IMR-90 (cell line): ENCODE measurements around the gene GRM4. TPM values are rescaled to one million over a fixed set of nuclear protein-coding genes. Genes with fewer than 3 reads are reported as not detected.
A peak's percentile ranks its signal among the peaks of the same experiment; 100 is the strongest.

ENCODE experiments used
- ATAC-seq: fragments of 200-7000 bp; cut with Tn5 transposase; 2 replicates; pipeline ENCODE4 v1.9.1; 2020; ENCODE audit warnings: low read depth, mild to moderate bottlenecking, moderate library complexity
- BruUV-seq: library from RNA; stranded (reverse); fragments of 400-500 nt; replicated peaks from 2 replicates; lab custom pipeline; 2021; lab: Mats Ljungman, UMichigan
- CTCF ChIA-PET: fragments of 300-600 bp; formaldehyde crosslinking; extraction: SDS; loops from one replicate; lab custom pipeline; 2021; ENCODE audit warnings: antibody characterized with exemption; lab: Yijun Ruan, JAX
- POLR2A ChIA-PET: fragments of 300-600 bp; sonication (Branson Sonifier 250); formaldehyde crosslinking; loops from one replicate; lab custom pipeline; 2022; ENCODE audit warnings: antibody characterized with exemption; ENCODE audit not compliant: unreplicated experiment; lab: Charles Lee
- DNase-seq: peaks from one replicate; pipeline ENCODE4 v3.0.0; 2013
- H2AFZ ChIP-seq: replicated peaks from 2 replicates; pipeline ENCODE3; 2013; ENCODE audit warnings: low read length, mild to moderate bottlenecking; ENCODE audit not compliant: poor library complexity
- H2AK5ac ChIP-seq: 2 replicates; pipeline ENCODE4 v1.6.1; 2013; ENCODE audit warnings: low read depth, low read length, inconsistent platforms
- H2AK9ac ChIP-seq: replicated peaks from 2 replicates; pipeline ENCODE3; 2013; ENCODE audit warnings: mild to moderate bottlenecking, low read depth, low read length, moderate library complexity; ENCODE audit not compliant: poor library complexity
- H2BK120ac ChIP-seq: 2 replicates; pipeline ENCODE4 v1.6.1; 2013; ENCODE audit warnings: low read depth, low read length, inconsistent platforms
- H2BK15ac ChIP-seq: 3 replicates; pipeline ENCODE4 v1.6.1; 2013; ENCODE audit warnings: low read depth, low read length, inconsistent platforms
- H2BK20ac ChIP-seq: 2 replicates; pipeline ENCODE4 v1.6.1; 2013; ENCODE audit warnings: low read depth, mild to moderate bottlenecking, inconsistent platforms, low read length, moderate library complexity
- H2BK5ac ChIP-seq: 2 replicates; pipeline ENCODE4 v1.6.1; 2013; ENCODE audit warnings: mild to moderate bottlenecking, low read depth, low read length, inconsistent platforms; ENCODE audit not compliant: poor library complexity, severe bottlenecking
- H3K14ac ChIP-seq: replicated peaks from 2 replicates; pipeline ENCODE4 v1.6.1; 2013; ENCODE audit warnings: low read depth, low read length, inconsistent platforms
- H3K18ac ChIP-seq: 2 replicates; pipeline ENCODE4 v1.6.1; 2013; ENCODE audit warnings: low read depth, low read length, control low read depth
- H3K23ac ChIP-seq: 2 replicates; pipeline ENCODE4 v1.6.1; 2013; ENCODE audit warnings: low read depth, low read length, inconsistent platforms
- H3K27ac ChIP-seq: 2 replicates; pipeline ENCODE4 v1.5.1; 2013; ENCODE audit warnings: mild to moderate bottlenecking, control low read depth, low read length; ENCODE audit not compliant: insufficient read depth
- H3K27me3 ChIP-seq: 2 replicates; pipeline ENCODE4 v1.6.1; 2013; ENCODE audit warnings: low read length; ENCODE audit not compliant: control insufficient read depth, insufficient read depth
- H3K36me3 ChIP-seq: 2 replicates; pipeline ENCODE4 v1.6.1; 2013; ENCODE audit warnings: low read length, mixed read lengths; ENCODE audit not compliant: control insufficient read depth, insufficient read depth
- H3K4ac ChIP-seq: 2 replicates; pipeline ENCODE4 v1.6.1; 2013; ENCODE audit warnings: low read depth, low read length, inconsistent platforms
- H3K4me1 ChIP-seq: 2 replicates; pipeline ENCODE4 v1.6.1; 2013; ENCODE audit warnings: low read length, mixed read lengths; ENCODE audit not compliant: control insufficient read depth, insufficient read depth
- H3K4me2 ChIP-seq: 2 replicates; pipeline ENCODE4 v1.6.1; 2013; ENCODE audit warnings: low read depth, mild to moderate bottlenecking, control low read depth, low read length, moderate library complexity
- H3K4me3 ChIP-seq: 2 replicates; pipeline ENCODE4 v1.5.1; 2013; ENCODE audit warnings: low read depth, mild to moderate bottlenecking, control low read depth, low read length, moderate library complexity; ENCODE audit not compliant: insufficient read depth
- H3K56ac ChIP-seq: 2 replicates; pipeline ENCODE4 v1.6.1; 2013; ENCODE audit warnings: low read length, inconsistent platforms; ENCODE audit not compliant: insufficient read depth; ENCODE audit errors: extremely low read depth
- H3K79me1 ChIP-seq, 2 experiments: 2 replicates each; pipeline ENCODE4 v1.6.1; 2013; ENCODE audit warnings: low read length in 2 of 2, inconsistent platforms in 1 of 2, low read depth in 1 of 2
- H3K9ac ChIP-seq: 2 replicates; pipeline ENCODE4 v1.6.1; 2013; ENCODE audit warnings: low read depth, low read length, control low read depth
- H3K9me1 ChIP-seq: 2 replicates; pipeline ENCODE4 v1.6.1; 2013; ENCODE audit warnings: low read length, inconsistent platforms; ENCODE audit not compliant: insufficient read depth
- H3K9me3 ChIP-seq: 2 replicates; pipeline ENCODE4 v1.6.1; 2013; ENCODE audit warnings: low read length; ENCODE audit not compliant: control insufficient read depth, insufficient read depth
- H4K20me1 ChIP-seq: 2 replicates; pipeline ENCODE4 v1.6.1; 2013; ENCODE audit warnings: low read length, inconsistent platforms; ENCODE audit not compliant: insufficient read depth
- H4K5ac ChIP-seq: 2 replicates; pipeline ENCODE4 v1.6.1; 2013; ENCODE audit warnings: mild to moderate bottlenecking, low read depth, low read length, control low read depth
- H4K8ac ChIP-seq, 2 experiments: 2 replicates each; pipeline ENCODE4 v1.6.1; 2013; ENCODE audit warnings: low read depth in 2 of 2, low read length in 2 of 2, control low read depth in 1 of 2, inconsistent platforms in 1 of 2
- H4K91ac ChIP-seq: 2 replicates; pipeline ENCODE4 v1.6.1; 2013; ENCODE audit warnings: low read depth, low read length, inconsistent platforms; ENCODE audit not compliant: insufficient read depth
- CEBPB ChIP-seq: IDR thresholded peaks from 2 replicates; pipeline ENCODE4 v1.6.1; 2012; ENCODE audit warnings: low read depth, low read length, improper control_type of control experiment
- ELK1 ChIP-seq: fragments of 150-350 bp; IDR thresholded peaks from 2 replicates; pipeline ENCODE4 v1.6.1; 2016; ENCODE audit warnings: low read depth, mild to moderate bottlenecking, low read length, moderate library complexity, borderline replicate concordance
- MAZ ChIP-seq: IDR thresholded peaks from 2 replicates; pipeline ENCODE4 v1.6.1; 2012; ENCODE audit warnings: low read depth, mild to moderate bottlenecking, low read length, improper control_type of control experiment, moderate library complexity, borderline replicate concordance
- WGBS, 2 experiments: methylation state at CpG; one replicate each; pipeline versions ENCODE4 v1.1.5 to v1.1.7; 2013; ENCODE audit warnings: missing lambda C conversion rate in 2 of 2; ENCODE audit not compliant: insufficient read length in 1 of 2; ENCODE audit errors: extremely low coverage in 2 of 2; 5-methylcytosine and 5-hydroxymethylcytosine counted together
- dilution Hi-C: fragments of 300-500 bp; cut with HindIII; formaldehyde crosslinking; loops from one replicate; pipeline ENCODE4 v1.14.3; 2018; ENCODE audit warnings: low sequenced_read_pairs; ENCODE audit not compliant: unreplicated experiment
- in situ Hi-C: fragments of 300-500 bp; cut with MboI; formaldehyde crosslinking; loops from 3 replicates; pipeline ENCODE4 v1.14.3; 2019; ENCODE audit warnings: low sequenced_read_pairs, inconsistent platforms, mixed read lengths
- intact Hi-C: fragments of 100-400 bp; cut with micrococcal nuclease; formaldehyde crosslinking; loops from 2 replicates; pipeline ENCODE4 v1.10.0; 2022
- polyA plus RNA-seq, 3 experiments: library from polyadenylated mRNA; depleted of rRNA; stranded (reverse); fragments of >200 nt; gene quantifications; 2 replicates each; pipeline ENCODE4 v1.2.3, GENCODE V29; 2012; ENCODE audit warnings: low replicate concordance in 1 of 3
- total RNA-seq: library from RNA; depleted of rRNA; stranded (reverse); fragments of >200 nt; gene quantifications from 2 replicates; pipeline ENCODE4 v1.2.3, GENCODE V29; 2012

Gene GRM4
- total and polyA plus RNA-seq, 2 of the 4 experiments (the other 2 are of a cell fraction) = 0.02 TPM; not detected in 1

- CTCF ChIA-PET = no interaction called here
- no peak for TF ChIP-seq MAZ
- no peak for TF ChIP-seq CEBPB
- no peak for TF ChIP-seq ELK1
- dilution Hi-C loops = no loop called here
- intact Hi-C loops = no loop called here
- H3K4me3 ChIP-seq = no peak overlapping the region
- no peak overlapping the region for H4K91ac ChIP-seq
- H2AK5ac ChIP-seq = no peak overlapping the region
- H3K14ac ChIP-seq = no peak overlapping the region
- H3K9ac ChIP-seq = no peak overlapping the region
- no peak overlapping the region for H3K18ac ChIP-seq
- H3K56ac ChIP-seq = no peak overlapping the region
- no peak overlapping the region for H3K4me2 ChIP-seq
- no peak overlapping the region for H4K8ac ChIP-seq
- H4K5ac ChIP-seq = no peak overlapping the region
- H2BK15ac ChIP-seq = no peak overlapping the region
- BruUV-seq = no TSS peak
- WGBS, 2 experiments = 62% methylated on average over 5 of the region's 15 CpGs; no CpG with 5 or more reads in 1 of the 2 experiments
- H3K9me3 ChIP-seq = no peaks in the 10 kb centered on the region
- H2BK120ac ChIP-seq = no peak overlapping the region
- ATAC-seq (no peak), DNase-seq (no peak)
- H4K20me1 ChIP-seq = no peaks in the 10 kb centered on the region
- H3K27ac ChIP-seq = no peak overlapping the region
- H3K4ac ChIP-seq = no peak overlapping the region
- peaks cover 10% of the 10 kb centered on the region for H3K9me1 ChIP-seq
- H3K4me1 ChIP-seq = no peaks in the 10 kb centered on the region
- H2BK5ac ChIP-seq = peak overlapping the region; percentile 84
- in situ Hi-C loops = no loop called here
- H3K79me1 ChIP-seq = no peaks in the 10 kb centered on the region
- no peak overlapping the region for H2BK20ac ChIP-seq
- POLR2A ChIA-PET = no interaction called here
- H2AFZ ChIP-seq = peak overlapping the region; percentile 61
- H3K23ac ChIP-seq = no peak overlapping the region
- no peak overlapping the region for H2AK9ac ChIP-seq
- H3K27me3 ChIP-seq = peaks cover 33% of the 10 kb centered on the region
- H3K36me3 ChIP-seq = no peaks in the 10 kb centered on the region
Measured at GRCh38 chr6:34070315-34071135, 75.4 kb downstream of the GRM4 start.
